ENCODE results near the gene DPM2.

DPM2 gene

DNA sequence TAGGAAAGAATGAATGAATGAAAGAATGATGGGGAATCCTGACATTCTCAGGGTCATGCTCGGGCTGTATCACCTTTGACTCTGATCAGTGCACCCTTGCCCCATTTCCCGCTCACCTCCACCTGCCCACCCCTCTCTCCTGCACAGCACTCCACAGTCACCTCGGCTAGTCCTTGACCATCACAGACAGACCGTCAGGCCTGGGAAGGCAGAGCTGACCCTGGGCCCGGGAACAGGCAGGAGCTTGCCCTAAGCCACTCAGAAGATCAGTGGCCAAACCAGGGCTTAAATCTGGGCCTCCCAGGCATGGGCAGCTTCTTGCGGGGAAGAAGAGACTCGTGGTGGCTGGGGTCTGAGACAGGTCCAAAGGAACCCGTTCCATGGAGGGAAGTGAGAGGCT, 41.8 kb downstream of the DPM2 start:
- DNase-seq, result no peak

DNA sequence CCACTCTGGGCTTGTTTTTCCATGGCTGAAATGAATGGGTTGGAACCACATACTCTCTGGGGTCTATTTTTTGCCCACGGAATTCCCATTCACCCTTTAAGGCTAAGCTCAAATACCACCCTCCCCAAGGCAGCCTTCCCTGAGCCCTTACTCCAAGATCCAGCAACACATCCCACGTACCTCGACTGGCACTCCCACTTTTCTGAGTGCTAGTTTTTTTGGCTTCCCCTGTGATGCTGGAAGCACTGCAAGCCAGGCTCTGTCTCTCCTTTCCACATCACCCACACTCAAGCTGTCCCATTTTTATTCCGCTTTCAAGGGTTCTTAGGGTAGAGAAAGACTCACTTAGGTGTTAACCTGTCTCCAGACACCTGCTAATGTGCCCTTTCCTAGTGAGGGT, 44.3 kb downstream of the DPM2 start:
- DNase-seq, result no peak

DNA sequence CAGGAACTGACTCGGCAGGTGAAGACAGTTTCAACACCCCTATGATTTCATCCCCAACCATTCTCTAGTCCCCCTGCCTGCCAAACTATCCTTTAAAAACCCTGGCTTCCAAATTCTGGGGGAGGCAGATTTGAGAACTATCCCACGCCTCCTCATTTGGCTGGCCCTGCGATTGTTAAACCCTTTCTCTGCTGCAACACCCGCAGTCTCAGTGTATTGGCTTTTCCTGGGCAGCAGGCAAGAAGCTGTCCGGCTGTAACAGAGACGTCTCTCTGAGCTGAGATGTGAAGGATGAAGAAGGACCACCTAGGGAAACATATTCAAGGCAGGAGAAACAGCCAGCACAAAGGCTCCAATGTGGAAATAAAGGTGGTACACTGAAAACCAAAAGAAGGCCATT, 44.8 kb downstream of the DPM2 start:
- no peak for DNase-seq

DNA sequence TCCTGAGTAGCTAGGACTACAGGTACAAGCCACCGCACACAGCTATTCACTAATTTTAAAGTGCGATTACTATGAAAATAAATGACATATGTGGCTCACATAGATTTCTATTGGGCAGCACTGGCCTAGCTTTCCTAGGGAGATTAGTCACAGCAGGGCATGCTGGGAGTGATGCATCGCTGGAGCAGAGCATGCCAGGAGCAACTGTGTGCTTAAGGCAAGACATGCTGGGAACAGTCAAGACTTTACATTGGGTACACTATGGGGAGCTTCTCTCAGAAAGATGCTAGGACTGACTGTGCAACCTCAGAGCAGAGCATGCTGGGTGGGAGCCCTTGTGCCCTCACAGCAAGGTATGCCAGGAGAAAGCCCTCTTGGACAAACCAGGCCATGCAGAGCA, 47.6 kb downstream of the DPM2 start:
- DNase-seq, result no peak

DNA sequence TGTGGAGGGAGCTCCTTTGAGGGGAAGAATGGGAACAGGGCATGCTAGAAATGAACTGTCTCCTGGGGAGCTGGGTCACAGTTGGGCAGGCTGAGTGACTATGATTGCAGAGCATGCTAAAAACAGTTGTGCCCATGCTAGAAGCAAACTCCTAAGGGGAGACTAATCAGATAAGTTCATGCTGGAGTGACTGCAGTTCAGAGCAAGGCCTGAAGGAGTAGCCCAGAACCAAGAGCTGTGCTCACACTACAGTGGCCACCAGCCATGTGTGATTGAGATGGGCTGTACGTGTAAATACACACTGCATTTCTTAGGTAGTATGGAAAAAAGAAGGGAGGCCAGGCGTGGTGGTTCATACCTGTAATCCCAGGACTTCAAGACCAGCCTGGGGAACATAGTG, 49.9 kb downstream of the DPM2 start:
- DNase-seq, result no peak

DNA sequence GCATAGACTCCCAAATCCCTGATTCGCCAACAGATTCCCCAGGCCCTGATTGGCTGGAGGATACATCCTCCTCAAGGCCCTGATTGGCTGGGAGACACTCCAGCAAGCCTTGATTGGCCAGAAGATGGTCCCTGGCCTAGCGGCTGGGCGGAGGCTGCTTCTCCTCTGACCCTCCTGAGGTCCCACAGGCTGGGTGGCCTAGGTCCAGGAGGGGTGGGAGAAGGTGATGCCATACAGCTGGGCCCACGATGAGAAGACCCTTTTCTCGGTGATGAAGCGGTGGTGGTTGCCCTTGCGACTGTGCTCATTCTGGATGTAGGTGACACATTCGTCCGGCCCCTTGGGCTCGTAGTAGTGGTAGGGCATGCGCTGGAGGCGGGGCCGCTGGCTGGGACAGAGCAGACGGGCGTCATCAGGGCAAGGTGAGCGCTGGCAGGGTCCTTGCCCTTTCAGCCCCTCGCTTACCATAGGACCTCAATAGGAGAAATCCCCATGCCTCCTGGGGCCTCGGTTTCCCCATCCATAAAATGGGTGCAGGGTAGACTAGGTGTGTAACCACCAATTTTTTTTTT, 51.2 kb downstream of the DPM2 start:
- DNase-seq, result no peak

DNA sequence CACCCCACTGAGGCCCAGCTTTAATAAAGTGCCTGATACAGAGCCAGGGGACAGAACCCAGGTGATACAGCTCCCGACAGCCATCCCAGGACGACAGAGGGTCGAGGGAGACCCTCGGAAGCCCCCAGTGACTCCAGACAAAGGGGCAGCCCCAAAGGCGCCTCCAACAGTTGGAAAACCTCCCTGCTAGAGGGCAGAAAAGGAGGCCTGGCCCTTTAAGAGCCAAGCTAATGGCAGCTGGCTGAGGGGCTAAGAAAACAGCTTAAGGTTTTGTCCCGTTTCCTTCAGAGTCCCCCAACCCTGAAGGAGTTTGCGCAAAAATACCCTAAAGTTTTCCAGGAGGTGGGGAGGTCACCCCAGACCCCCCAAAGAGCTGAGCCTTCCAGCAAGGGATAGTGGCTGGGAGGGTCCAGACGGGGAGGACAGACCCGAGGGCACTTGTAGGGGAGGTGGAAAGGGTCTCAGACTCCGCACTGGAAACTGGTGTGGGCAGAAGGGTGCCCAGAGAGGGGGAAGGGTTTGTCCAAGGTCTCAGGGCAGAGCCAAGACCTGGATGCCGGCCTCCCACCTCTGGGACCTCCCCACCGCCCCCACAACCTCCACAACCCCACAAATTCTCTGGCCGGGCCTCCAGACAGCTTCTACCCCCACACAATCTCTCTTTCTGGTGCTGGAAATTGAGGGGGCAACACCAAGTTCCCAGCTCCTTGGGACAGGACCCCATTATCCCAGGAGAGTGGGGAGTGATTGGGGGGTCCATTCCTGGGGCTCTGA, 52.0 kb downstream of the DPM2 start:
- no peak for DNase-seq

Measured in CD4-positive, alpha-beta T cell treated with Interferon alpha-2 for 1 hour (primary cell).